GM19240 (cell line): Measurements from ENCODE around the gene INPP4B.

ENCODE experiments used
- DNase-seq: peaks from one replicate; pipeline ENCODE4 v3.0.0; 2011; ENCODE audit warnings: low spot score; ENCODE audit not compliant: insufficient read length

The INPP4B gene

GRCh38 chr4:142475663-142476062 is 370.4 kb downstream of the INPP4B start:
- no peak for DNase-seq

GRCh38 chr4:142474398-142475087 is 371.6 kb downstream of the INPP4B start:
- DNase-seq, result no peak

GRCh38 chr4:142473960-142474338 is 372.2 kb downstream of the INPP4B start:
- DNase-seq, result no peak

- DNase-seq, result no peak
Observed at GRCh38 chr4:142473218-142473959, 372.7 kb downstream of the INPP4B start.

- DNase-seq, result no peak
Observed at GRCh38 chr4:142467088-142467487, 379.0 kb downstream of the INPP4B start.

- DNase-seq, result no peak
Observed at GRCh38 chr4:142465526-142465925, 380.6 kb downstream of the INPP4B start.

- DNase-seq, result no peak
Observed at GRCh38 chr4:142463206-142463605, 382.9 kb downstream of the INPP4B start.

- no peak for DNase-seq
Observed at GRCh38 chr4:142452161-142452855, 393.8 kb downstream of the INPP4B start.

- no peak for DNase-seq
Observed at GRCh38 chr4:142449771-142450373, 396.2 kb downstream of the INPP4B start.

- DNase-seq, result no peak
Observed at GRCh38 chr4:142447009-142447408, 399.1 kb downstream of the INPP4B start.

GRCh38 chr4:142443469-142443868 is 402.6 kb downstream of the INPP4B start:
- no peak for DNase-seq

GRCh38 chr4:142440093-142440492 is 406.0 kb downstream of the INPP4B start:
- DNase-seq, result no peak

GRCh38 chr4:142435599-142436235 is 410.4 kb downstream of the INPP4B start:
- DNase-seq, result no peak

GRCh38 chr4:142434519-142435224 is 411.4 kb downstream of the INPP4B start:
- DNase-seq, result no peak

- no peak for DNase-seq
Observed at GRCh38 chr4:142428715-142429114, 417.4 kb downstream of the INPP4B start.

- DNase-seq, result no peak
Observed at GRCh38 chr4:142427456-142427855, 418.6 kb downstream of the INPP4B start.

- DNase-seq, result no peak
Observed at GRCh38 chr4:142423861-142424260, 422.2 kb downstream of the INPP4B start.

- DNase-seq, result no peak
Observed at GRCh38 chr4:142420311-142421095, 425.6 kb downstream of the INPP4B start.

GRCh38 chr4:142419712-142420111 is 426.4 kb downstream of the INPP4B start:
- no peak for DNase-seq

- DNase-seq, result no peak
Observed at GRCh38 chr4:142418697-142419096, 427.4 kb downstream of the INPP4B start.
